Natural killer cell (primary cell): ENCODE results near the gene SNRK. TPM values are rescaled to one million over a fixed set of nuclear protein-coding genes. Genes with fewer than 3 reads are reported as not detected.

Experiments
- ATAC-seq, 3 donors: fragments of 150-1000 bp in 2 of 3; fragments of 200-7000 bp in 1 of 3; cut with Tn5 transposase; 1 replicate in 1 of 3; 2 replicates in 2 of 3; pipeline ENCODE4 v1.10.0; 2021; ENCODE audit warnings: mild to moderate bottlenecking in 2 of 3, moderate library complexity in 2 of 3
- DNase-seq, 2 donors: peaks; one replicate each; pipeline versions ENCODE4 v3.0.0 to v3.0.0-alpha.2; 2013 to 2021; ENCODE audit warnings: mixed read lengths in 1 of 2
- H3K27ac ChIP-seq: one replicate; pipeline ENCODE4 v1.5.1; 2013; ENCODE audit warnings: mild to moderate bottlenecking, low read length
- H3K27me3 ChIP-seq: one replicate; pipeline ENCODE4 v1.6.1; 2013; ENCODE audit warnings: low read length; ENCODE audit not compliant: control insufficient read depth, insufficient read depth
- H3K36me3 ChIP-seq: one replicate; pipeline ENCODE4 v1.6.1; 2013; ENCODE audit warnings: low read length; ENCODE audit not compliant: control insufficient read depth, insufficient read depth
- H3K4me1 ChIP-seq: one replicate; pipeline ENCODE4 v1.6.1; 2013; ENCODE audit warnings: low read length; ENCODE audit not compliant: control insufficient read depth, insufficient read depth
- H3K4me3 ChIP-seq: one replicate; pipeline ENCODE4 v1.5.1; 2013; ENCODE audit warnings: low read length
- H3K9me3 ChIP-seq: one replicate; pipeline ENCODE4 v1.6.1; 2013; ENCODE audit warnings: low read length; ENCODE audit not compliant: control insufficient read depth, insufficient read depth
- H3K27ac Mint-ChIP-seq, 2 donors: one replicate each; pipeline ENCODE4 v1.8.0; 2022; ENCODE audit warnings: mild to moderate bottlenecking in 2 of 2, mixed read lengths in 2 of 2, moderate library complexity in 1 of 2
- H3K27me3 Mint-ChIP-seq, 2 donors: one replicate each; pipeline ENCODE4 v1.8.0; 2022; ENCODE audit warnings: low read depth in 2 of 2, mixed read lengths in 2 of 2
- H3K36me3 Mint-ChIP-seq: one replicate; pipeline ENCODE4 v1.8.0; 2022; ENCODE audit warnings: mixed read lengths
- H3K4me1 Mint-ChIP-seq, 2 donors: one replicate each; pipeline ENCODE4 v1.8.0; 2022; ENCODE audit warnings: mixed read lengths in 2 of 2
- H3K4me3 Mint-ChIP-seq: one replicate; pipeline ENCODE4 v1.8.0; 2022; ENCODE audit warnings: mild to moderate bottlenecking, moderate library complexity, mixed read lengths
- H3K9me3 Mint-ChIP-seq, 2 donors: one replicate each; pipeline ENCODE4 v1.8.0; 2022; ENCODE audit warnings: mixed read lengths in 2 of 2
- WGBS: methylation state at CpG from one replicate; pipeline ENCODE4 v1.1.7; 2013; ENCODE audit warnings: missing lambda C conversion rate; ENCODE audit not compliant: insufficient coverage; 5-methylcytosine and 5-hydroxymethylcytosine counted together
- intact Hi-C: fragments of 100-400 bp; cut with micrococcal nuclease; formaldehyde crosslinking; loops from one replicate; pipeline ENCODE4 v1.14.2; 2022
- total RNA-seq, 4 donors: library from RNA; stranded (reverse); fragments of 120-200 nt in 1 of 4; gene quantifications; one replicate each; pipeline versions ENCODE4 v1.2.3 to v1.2.4, GENCODE V29; 2013 to 2022
- TF ChIP-seq, protein P1 (sequence below): fragments of 200-600 bp; IDR thresholded peaks from one replicate; pipeline ENCODE4 v1.8.0; 2022; ENCODE audit warnings: antibody characterized with exemption

SNRK gene
- total RNA-seq, 3 donors from 2014 or later (not counting 1 experiment from before 2014, with no cell fraction given) = 177 to 209 (median 186) TPM

DNA sequence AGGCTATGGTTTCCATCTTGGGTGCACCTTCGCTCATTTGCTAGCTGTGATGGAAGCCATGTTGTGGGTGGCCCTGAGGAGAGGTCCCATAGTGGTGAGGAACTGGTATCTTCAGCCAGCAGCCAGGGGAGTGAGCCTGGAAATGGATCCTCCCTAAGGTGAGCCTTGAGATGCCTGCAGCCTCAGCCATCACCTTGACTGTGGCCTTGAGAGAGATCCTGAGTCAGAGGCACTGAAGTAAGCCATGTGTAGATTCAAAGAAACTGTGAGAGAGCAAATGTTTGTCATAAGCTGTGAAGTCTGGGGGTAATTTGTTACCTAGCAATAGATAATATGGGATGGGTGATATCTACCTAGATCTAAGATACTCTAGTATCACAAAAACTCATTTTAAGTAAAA is 105.3 kb downstream of the SNRK start:
- Mint-ChIP-seq H3K27ac (peak overlapping the region; percentile 89 to 94), H3K4me3 (no peak overlapping the region), H3K27me3 (no peaks in the 10 kb centered on the region), H3K9me3 (peaks cover 0 to 2% of the 10 kb centered on the region in 2 donors), H3K4me1 (peaks cover 73 to 75% of the 10 kb centered on the region in 2 donors), H3K36me3 (no peaks in the 10 kb centered on the region)
- peaks cover 41% of the 10 kb centered on the region for H3K4me1 ChIP-seq
- H3K36me3 ChIP-seq = no peaks in the 10 kb centered on the region
- TF ChIP-seq, protein P1, sequence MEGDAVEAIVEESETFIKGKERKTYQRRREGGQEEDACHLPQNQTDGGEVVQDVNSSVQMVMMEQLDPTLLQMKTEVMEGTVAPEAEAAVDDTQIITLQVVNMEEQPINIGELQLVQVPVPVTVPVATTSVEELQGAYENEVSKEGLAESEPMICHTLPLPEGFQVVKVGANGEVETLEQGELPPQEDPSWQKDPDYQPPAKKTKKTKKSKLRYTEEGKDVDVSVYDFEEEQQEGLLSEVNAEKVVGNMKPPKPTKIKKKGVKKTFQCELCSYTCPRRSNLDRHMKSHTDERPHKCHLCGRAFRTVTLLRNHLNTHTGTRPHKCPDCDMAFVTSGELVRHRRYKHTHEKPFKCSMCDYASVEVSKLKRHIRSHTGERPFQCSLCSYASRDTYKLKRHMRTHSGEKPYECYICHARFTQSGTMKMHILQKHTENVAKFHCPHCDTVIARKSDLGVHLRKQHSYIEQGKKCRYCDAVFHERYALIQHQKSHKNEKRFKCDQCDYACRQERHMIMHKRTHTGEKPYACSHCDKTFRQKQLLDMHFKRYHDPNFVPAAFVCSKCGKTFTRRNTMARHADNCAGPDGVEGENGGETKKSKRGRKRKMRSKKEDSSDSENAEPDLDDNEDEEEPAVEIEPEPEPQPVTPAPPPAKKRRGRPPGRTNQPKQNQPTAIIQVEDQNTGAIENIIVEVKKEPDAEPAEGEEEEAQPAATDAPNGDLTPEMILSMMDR = no peak
- ATAC-seq = no peak
- no peak overlapping the region for H3K4me3 ChIP-seq
- WGBS = 100% methylated on average over 1 of the region's 1 CpG
- no peak overlapping the region for H3K27ac ChIP-seq
- no peaks in the 10 kb centered on the region for H3K27me3 ChIP-seq
- DNase-seq = no peak
- intact Hi-C loops = no loop called here
- no peaks in the 10 kb centered on the region for H3K9me3 ChIP-seq

DNA sequence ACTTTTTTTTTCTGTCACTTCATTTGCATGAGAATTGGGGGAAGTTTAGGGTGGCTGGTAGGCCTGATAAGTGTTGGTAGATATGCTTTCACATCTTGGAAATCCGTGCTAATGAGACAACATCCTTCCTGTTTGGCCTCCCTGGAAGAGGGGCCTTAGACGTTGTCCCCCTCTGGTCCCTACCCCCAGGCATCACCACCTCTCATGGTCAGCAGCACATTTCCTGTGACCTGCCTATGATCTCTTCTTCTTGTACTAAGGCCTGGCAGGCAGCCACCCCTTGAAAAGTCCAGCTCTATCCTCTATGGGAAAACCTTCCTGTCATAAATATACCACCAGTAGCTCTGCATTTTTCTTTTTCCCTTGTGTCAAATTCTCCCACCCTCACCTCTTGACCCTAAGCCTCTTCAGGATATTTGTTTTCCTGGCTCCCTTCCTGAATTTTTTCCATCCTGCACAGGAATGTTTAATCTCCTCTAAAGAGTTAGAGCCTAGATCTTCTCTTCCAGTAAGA is 107.8 kb downstream of the SNRK start:
- 6% methylated on average over 2 of the region's 2 CpGs for WGBS
- no peaks in the 10 kb centered on the region for H3K9me3 ChIP-seq
- Mint-ChIP-seq H3K27ac (peak overlapping the region; percentile 75 to 89), H3K4me1 (peaks cover 53 to 54% of the 10 kb centered on the region in 2 donors), H3K36me3 (no peaks in the 10 kb centered on the region), H3K4me3 (no peak overlapping the region), H3K9me3 (peaks cover 0 to 2% of the 10 kb centered on the region in 2 donors), H3K27me3 (no peaks in the 10 kb centered on the region)
- no peaks in the 10 kb centered on the region for H3K36me3 ChIP-seq
- peaks cover 28% of the 10 kb centered on the region for H3K4me1 ChIP-seq
- peak in 2 of 3 donors; percentile 12 for ATAC-seq
- intact Hi-C loops = no loop called here
- H3K27me3 ChIP-seq = no peaks in the 10 kb centered on the region
- H3K4me3 ChIP-seq = no peak overlapping the region
- no peak for DNase-seq
- TF ChIP-seq, protein P1 = no peak
- no peak overlapping the region for H3K27ac ChIP-seq

- no peak overlapping the region for H3K27ac ChIP-seq
- H3K4me3 ChIP-seq = no peak overlapping the region
- Mint-ChIP-seq H3K4me3 (no peak overlapping the region), H3K4me1 (peaks cover 7% of the 10 kb centered on the region in 2 donors), H3K27me3 (no peaks in the 10 kb centered on the region), H3K9me3 (no peaks in the 10 kb centered on the region), H3K36me3 (no peaks in the 10 kb centered on the region), H3K27ac (no peak overlapping the region)
- ATAC-seq (no peak), DNase-seq (no peak)
- WGBS = 88% methylated on average over 5 of the region's 6 CpGs
- H3K27me3 ChIP-seq = no peaks in the 10 kb centered on the region
- no peaks in the 10 kb centered on the region for H3K36me3 ChIP-seq
- TF ChIP-seq, protein P1 = no peak
- peaks cover 2% of the 10 kb centered on the region for H3K4me1 ChIP-seq
- intact Hi-C loops = no loop called here
- H3K9me3 ChIP-seq = no peaks in the 10 kb centered on the region
Measured at GRCh38 chr3:43399034-43399433, 112.7 kb downstream of the SNRK start.

- 88% methylated on average over 1 of the region's 1 CpG for WGBS
- no peaks in the 10 kb centered on the region for H3K9me3 ChIP-seq
- H3K4me1 Mint-ChIP-seq = peaks cover 0 to 8% of the 10 kb centered on the region in 2 donors
- H3K4me3 ChIP-seq = no peak overlapping the region
- no peaks in the 10 kb centered on the region for H3K27me3 ChIP-seq
- intact Hi-C loops = no loop called here
- H3K4me1 ChIP-seq = no peaks in the 10 kb centered on the region
- no peak overlapping the region for H3K27ac ChIP-seq
- H3K27ac Mint-ChIP-seq = no peak overlapping the region
- no peak for DNase-seq
- no peak for ATAC-seq
- no peaks in the 10 kb centered on the region for H3K27me3 Mint-ChIP-seq
- no peaks in the 10 kb centered on the region for H3K36me3 ChIP-seq
- H3K9me3 Mint-ChIP-seq = no peaks in the 10 kb centered on the region
- TF ChIP-seq, protein P1 = no peak
- no peak overlapping the region for H3K4me3 Mint-ChIP-seq
- no peaks in the 10 kb centered on the region for H3K36me3 Mint-ChIP-seq
Measured at GRCh38 chr3:43400167-43400566, 113.8 kb downstream of the SNRK start.
